Loucy (cell line): ENCODE data around the gene SYNPO.

Source experiments
- CTCF ChIP-seq: fragments of 200-600 bp; sonication (generic); conservative IDR thresholded peaks from 2 replicates; pipeline ENCODE4 v1.5.1; 2014; ENCODE audit warnings: mild to moderate bottlenecking, antibody characterized with exemption, low read length
- EZH2phosphoT487 ChIP-seq: fragments of 200-600 bp; IDR thresholded peaks from 2 replicates; pipeline ENCODE4 v1.6.1; 2018; ENCODE audit warnings: antibody characterized with exemption, mild to moderate bottlenecking, moderate library complexity, borderline replicate concordance

GRCh38 chr5:150604010-150604409, 36.5 kb upstream of the SYNPO start:
- TF ChIP-seq CTCF (no peak), EZH2phosphoT487 (no peak)
